Lower leg skin (tissue), 3 donors: ENCODE results near the gene NRDC.

Experiments
- CTCF ChIP-seq, 3 donors: fragments of 450-650 bp; IDR thresholded peaks; one replicate each; pipeline ENCODE4 v1.5.1; 2016; ENCODE audit warnings: antibody characterized with exemption in 3 of 3, mild to moderate bottlenecking in 3 of 3, moderate library complexity in 2 of 3
- POLR2A ChIP-seq, 2 donors: fragments of 450-650 bp; IDR thresholded peaks; one replicate each; pipeline ENCODE4 v1.6.1; 2016 to 2017; ENCODE audit warnings: antibody characterized with exemption in 2 of 2, mild to moderate bottlenecking in 1 of 2, moderate library complexity in 1 of 2

- TF ChIP-seq CTCF (IDR thresholded peaks at IDR 0.05) (no peak), POLR2A (IDR thresholded peaks at IDR 0.05) (no peak)
Observed at GRCh38 chr1:51861669-51862068, 16.9 kb downstream of the NRDC start.
